Uterus (tissue), 2 donors: ENCODE data around the gene THSD4.

ENCODE experiments used
- POLR2A ChIP-seq, 2 donors: fragments of 450-650 bp; IDR thresholded peaks; one replicate each; pipeline ENCODE4 v1.6.1; 2016; ENCODE audit warnings: antibody characterized with exemption in 2 of 2, mild to moderate bottlenecking in 1 of 2, moderate library complexity in 1 of 2
- TF ChIP-seq, protein P1 (sequence below), 4 experiments: fragments of 200-600 bp in 2 of 4; fragments of 450-650 bp in 2 of 4; sonication (generic) in 2 of 4; IDR thresholded peaks; one replicate each; pipeline ENCODE4 v1.5.1; 2016 to 2019; ENCODE audit warnings: antibody characterized with exemption in 4 of 4, mild to moderate bottlenecking in 2 of 4, moderate library complexity in 1 of 4

DNA sequence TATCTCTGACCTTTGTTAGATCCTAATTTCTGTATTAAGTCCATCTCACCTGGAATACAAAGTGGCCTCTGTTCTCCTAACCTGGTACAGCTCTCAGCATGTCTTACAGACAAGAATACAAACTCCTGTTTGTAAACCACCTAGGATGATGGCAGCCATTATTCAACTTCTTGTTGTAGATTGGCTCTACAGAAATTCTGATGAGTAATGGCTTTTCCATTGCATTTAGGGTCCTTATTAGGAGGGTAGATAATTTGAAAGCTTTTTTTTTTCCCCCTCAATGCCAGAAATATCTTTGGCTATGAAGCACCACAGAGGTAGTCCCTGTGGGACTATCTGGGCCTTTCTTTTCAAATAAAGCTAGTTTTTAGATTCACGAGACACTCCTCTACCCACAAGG, 704.9 kb downstream of the THSD4 start:
- no peak for TF ChIP-seq POLR2A (IDR thresholded peaks at IDR 0.05)
- TF ChIP-seq, protein P1, sequence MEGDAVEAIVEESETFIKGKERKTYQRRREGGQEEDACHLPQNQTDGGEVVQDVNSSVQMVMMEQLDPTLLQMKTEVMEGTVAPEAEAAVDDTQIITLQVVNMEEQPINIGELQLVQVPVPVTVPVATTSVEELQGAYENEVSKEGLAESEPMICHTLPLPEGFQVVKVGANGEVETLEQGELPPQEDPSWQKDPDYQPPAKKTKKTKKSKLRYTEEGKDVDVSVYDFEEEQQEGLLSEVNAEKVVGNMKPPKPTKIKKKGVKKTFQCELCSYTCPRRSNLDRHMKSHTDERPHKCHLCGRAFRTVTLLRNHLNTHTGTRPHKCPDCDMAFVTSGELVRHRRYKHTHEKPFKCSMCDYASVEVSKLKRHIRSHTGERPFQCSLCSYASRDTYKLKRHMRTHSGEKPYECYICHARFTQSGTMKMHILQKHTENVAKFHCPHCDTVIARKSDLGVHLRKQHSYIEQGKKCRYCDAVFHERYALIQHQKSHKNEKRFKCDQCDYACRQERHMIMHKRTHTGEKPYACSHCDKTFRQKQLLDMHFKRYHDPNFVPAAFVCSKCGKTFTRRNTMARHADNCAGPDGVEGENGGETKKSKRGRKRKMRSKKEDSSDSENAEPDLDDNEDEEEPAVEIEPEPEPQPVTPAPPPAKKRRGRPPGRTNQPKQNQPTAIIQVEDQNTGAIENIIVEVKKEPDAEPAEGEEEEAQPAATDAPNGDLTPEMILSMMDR (IDR thresholded peaks at IDR 0.05): no peak
